ENCODE data around the gene FOXN4. TPM values are rescaled to one million over a fixed set of nuclear protein-coding genes. Genes with fewer than 3 reads are reported as not detected.

The FOXN4 gene
- total RNA-seq, 2 experiments from 2014 or later, result not detected

- H3K27me3 Mint-ChIP-seq, result peaks cover 15% of the 10 kb centered on the region
Observed at GRCh38 chr12:109299849-109300248, 9.2 kb downstream of the FOXN4 start.

GRCh38 chr12:109296431-109296830 lies 12.7 kb downstream of the FOXN4 start:
- no peak overlapping the region for H3K4me3 Mint-ChIP-seq
- H3K36me3 Mint-ChIP-seq, result no peaks in the 10 kb centered on the region
- no peaks in the 10 kb centered on the region for H3K4me1 Mint-ChIP-seq
- no peak overlapping the region for H3K27ac Mint-ChIP-seq
- no peaks in the 10 kb centered on the region for H3K9me3 Mint-ChIP-seq (ENCODE audit: low read depth)
- peaks cover 12% of the 10 kb centered on the region for H3K27me3 Mint-ChIP-seq
- no peak for ATAC-seq
- no peak for DNase-seq
- CTCF ChIA-PET, result interaction anchor here (0.6 kb wide), 1 partner anchor 79 kb away, joined by 3 read pairs; no protein-coding TSS in a partner anchor

More at GRCh38 chr12:109299849-109300248, 9.2 kb downstream of the FOXN4 start:
- DNase-seq (no peak), ATAC-seq (no peak)
- Mint-ChIP-seq H3K4me3 (no peak overlapping the region), H3K36me3 (no peaks in the 10 kb centered on the region), H3K9me3 (ENCODE audit: low read depth) (no peaks in the 10 kb centered on the region), H3K27ac (no peak overlapping the region), H3K4me1 (no peaks in the 10 kb centered on the region)
- CTCF ChIA-PET, result no interaction called here

- DNase-seq (no peak), ATAC-seq (no peak)
- Mint-ChIP-seq H3K9me3 (ENCODE audit: low read depth) (no peaks in the 10 kb centered on the region), H3K4me1 (no peaks in the 10 kb centered on the region), H3K4me3 (no peak overlapping the region), H3K27ac (no peak overlapping the region), H3K27me3 (peaks cover 12% of the 10 kb centered on the region), H3K36me3 (no peaks in the 10 kb centered on the region)
- CTCF ChIA-PET, result interaction anchor here (0.6 kb wide), 1 partner anchor 79 kb away, joined by 3 read pairs; no protein-coding TSS in a partner anchor
Observed at GRCh38 chr12:109295764-109296425, 13.2 kb downstream of the FOXN4 start.

- Mint-ChIP-seq H3K27ac (no peak overlapping the region), H3K4me3 (no peak overlapping the region), H3K36me3 (no peaks in the 10 kb centered on the region), H3K4me1 (no peaks in the 10 kb centered on the region), H3K9me3 (ENCODE audit: low read depth) (no peaks in the 10 kb centered on the region), H3K27me3 (peaks cover 12% of the 10 kb centered on the region)
- CTCF ChIA-PET, result no interaction called here
- no peak for ATAC-seq
- DNase-seq, result no peak
Observed at GRCh38 chr12:109294286-109294796, 14.7 kb downstream of the FOXN4 start.

- H3K36me3 Mint-ChIP-seq, result no peaks in the 10 kb centered on the region
- no peak overlapping the region for H3K27ac Mint-ChIP-seq
- H3K9me3 Mint-ChIP-seq (ENCODE audit: low read depth), result no peaks in the 10 kb centered on the region
- ATAC-seq (no peak), DNase-seq (no peak)
- H3K27me3 Mint-ChIP-seq, result peaks cover 12% of the 10 kb centered on the region
- no peak overlapping the region for H3K4me3 Mint-ChIP-seq
- no peaks in the 10 kb centered on the region for H3K4me1 Mint-ChIP-seq
- CTCF ChIA-PET, result no interaction called here
Observed at GRCh38 chr12:109293106-109293505, 16.0 kb downstream of the FOXN4 start.

- no peak overlapping the region for H3K27ac Mint-ChIP-seq
- H3K9me3 Mint-ChIP-seq (ENCODE audit: low read depth), result no peaks in the 10 kb centered on the region
- no peaks in the 10 kb centered on the region for H3K4me1 Mint-ChIP-seq
- DNase-seq, result no peak
- CTCF ChIA-PET, result no interaction called here
- ATAC-seq, result no peak
- H3K27me3 Mint-ChIP-seq, result peaks cover 12% of the 10 kb centered on the region
- no peaks in the 10 kb centered on the region for H3K36me3 Mint-ChIP-seq
- H3K4me3 Mint-ChIP-seq, result no peak overlapping the region
Observed at GRCh38 chr12:109292342-109292711, 16.8 kb downstream of the FOXN4 start.

GRCh38 chr12:109291521-109292341 lies 17.4 kb downstream of the FOXN4 start:
- ATAC-seq (peak; percentile 12), DNase-seq (no peak)
- H3K4me3 Mint-ChIP-seq, result no peak overlapping the region
- H3K27ac Mint-ChIP-seq, result no peak overlapping the region
- CTCF ChIA-PET, result no interaction called here
- no peaks in the 10 kb centered on the region for H3K9me3 Mint-ChIP-seq (ENCODE audit: low read depth)
- peaks cover 12% of the 10 kb centered on the region for H3K27me3 Mint-ChIP-seq
- no peaks in the 10 kb centered on the region for H3K4me1 Mint-ChIP-seq
- no peaks in the 10 kb centered on the region for H3K36me3 Mint-ChIP-seq

GRCh38 chr12:109291117-109291516 lies 18.0 kb downstream of the FOXN4 start:
- no peak overlapping the region for H3K27ac Mint-ChIP-seq
- no peaks in the 10 kb centered on the region for H3K4me1 Mint-ChIP-seq
- CTCF ChIA-PET, result no interaction called here
- ATAC-seq (no peak), DNase-seq (no peak)
- no peaks in the 10 kb centered on the region for H3K36me3 Mint-ChIP-seq
- peaks cover 12% of the 10 kb centered on the region for H3K27me3 Mint-ChIP-seq
- H3K4me3 Mint-ChIP-seq, result no peak overlapping the region
- H3K9me3 Mint-ChIP-seq (ENCODE audit: low read depth), result no peaks in the 10 kb centered on the region

- H3K4me1 Mint-ChIP-seq, result no peaks in the 10 kb centered on the region
- ATAC-seq, result no peak
- no peaks in the 10 kb centered on the region for H3K9me3 Mint-ChIP-seq (ENCODE audit: low read depth)
- no peak overlapping the region for H3K27ac Mint-ChIP-seq
- H3K27me3 Mint-ChIP-seq, result peaks cover 12% of the 10 kb centered on the region
- CTCF ChIA-PET, result no interaction called here
- H3K36me3 Mint-ChIP-seq, result no peaks in the 10 kb centered on the region
- H3K4me3 Mint-ChIP-seq, result no peak overlapping the region
- DNase-seq, result no peak
Observed at GRCh38 chr12:109290061-109290460, 19.0 kb downstream of the FOXN4 start.

- no peak for ATAC-seq
- Mint-ChIP-seq H3K27me3 (peaks cover 12% of the 10 kb centered on the region), H3K9me3 (ENCODE audit: low read depth) (no peaks in the 10 kb centered on the region), H3K4me3 (no peak overlapping the region), H3K4me1 (no peaks in the 10 kb centered on the region), H3K36me3 (no peaks in the 10 kb centered on the region), H3K27ac (no peak overlapping the region)
- no peak for DNase-seq
- CTCF ChIA-PET, result no interaction called here
Observed at GRCh38 chr12:109289551-109289950, 19.5 kb downstream of the FOXN4 start.

- Mint-ChIP-seq H3K36me3 (no peaks in the 10 kb centered on the region), H3K4me3 (no peak overlapping the region), H3K9me3 (ENCODE audit: low read depth) (no peaks in the 10 kb centered on the region), H3K4me1 (no peaks in the 10 kb centered on the region), H3K27me3 (peaks cover 12% of the 10 kb centered on the region), H3K27ac (no peak overlapping the region)
- DNase-seq, result no peak
- CTCF ChIA-PET, result no interaction called here
- no peak for ATAC-seq
Observed at GRCh38 chr12:109289004-109289403, 20.1 kb downstream of the FOXN4 start.

GRCh38 chr12:109288571-109288970 lies 20.5 kb downstream of the FOXN4 start:
- Mint-ChIP-seq H3K4me3 (no peak overlapping the region), H3K9me3 (ENCODE audit: low read depth) (no peaks in the 10 kb centered on the region), H3K4me1 (no peaks in the 10 kb centered on the region), H3K27me3 (peaks cover 12% of the 10 kb centered on the region), H3K36me3 (no peaks in the 10 kb centered on the region), H3K27ac (no peak overlapping the region)
- no peak for DNase-seq
- CTCF ChIA-PET, result no interaction called here
- ATAC-seq, result no peak

GRCh38 chr12:109287811-109288469 lies 21.1 kb downstream of the FOXN4 start:
- H3K27me3 Mint-ChIP-seq, result peaks cover 8% of the 10 kb centered on the region
- H3K4me3 Mint-ChIP-seq, result no peak overlapping the region
- CTCF ChIA-PET, result no interaction called here

More at GRCh38 chr12:109287811-109288469, 21.1 kb downstream of the FOXN4 start:
- Mint-ChIP-seq H3K9me3 (ENCODE audit: low read depth) (no peaks in the 10 kb centered on the region), H3K36me3 (no peaks in the 10 kb centered on the region), H3K27ac (no peak overlapping the region), H3K4me1 (no peaks in the 10 kb centered on the region)
- ATAC-seq (no peak), DNase-seq (no peak)

All from activated CD8-positive, alpha-beta memory T cell treated with anti-CD3 and anti-CD28 coated beads, Interleukin-2, amount 10 ng/mL, durations not matched to agents 7 days and 5 days (primary cell).